HG03439 (cell line): ENCODE measurements around the gene ADK.
"Not testable (repeated sequence)": the region's sequence is repeated elsewhere in the genome, so short reads cannot be mapped to it uniquely, and the experiment has no call there.

ENCODE experiments used
- ATAC-seq: cut with Tn5 transposase; IDR thresholded peaks from one replicate; pipeline ENCODE4 v1.9.1; 2021; ENCODE audit warnings: mild to moderate bottlenecking, moderate library complexity; ENCODE audit not compliant: unreplicated experiment

Gene ADK

GRCh38 chr10:74293686-74294371 is 142.8 kb downstream of the ADK start:
- no peak for ATAC-seq

- ATAC-seq = no peak
These were observed 146.5 kb downstream of the ADK start for GRCh38 chr10:74297389-74298080.

GRCh38 chr10:74300074-74300621 is 149.1 kb downstream of the ADK start:
- ATAC-seq = not testable (repeated sequence)

GRCh38 chr10:74300666-74301065 is 149.6 kb downstream of the ADK start:
- no peak for ATAC-seq

GRCh38 chr10:74305730-74306129 is 154.7 kb downstream of the ADK start:
- no peak for ATAC-seq

GRCh38 chr10:74306227-74306982 is 155.4 kb downstream of the ADK start:
- ATAC-seq = no peak

- ATAC-seq = no peak
These were observed 156.1 kb downstream of the ADK start for GRCh38 chr10:74307061-74307651.

GRCh38 chr10:74310652-74311257 is 159.7 kb downstream of the ADK start:
- ATAC-seq = no peak

GRCh38 chr10:74314166-74314565 is 163.1 kb downstream of the ADK start:
- ATAC-seq = no peak

GRCh38 chr10:74320026-74320425 is 169.0 kb downstream of the ADK start:
- ATAC-seq = no peak

- ATAC-seq = no peak
These were observed 169.7 kb downstream of the ADK start for GRCh38 chr10:74320717-74321116.

- ATAC-seq = no peak
These were observed 171.1 kb downstream of the ADK start for GRCh38 chr10:74322141-74322540.

GRCh38 chr10:74322565-74322964 is 171.5 kb downstream of the ADK start:
- ATAC-seq = no peak

GRCh38 chr10:74328388-74328787 is 177.4 kb downstream of the ADK start:
- no peak for ATAC-seq

GRCh38 chr10:74329873-74330272 is 178.9 kb downstream of the ADK start:
- no peak for ATAC-seq

GRCh38 chr10:74330646-74331045 is 179.6 kb downstream of the ADK start:
- ATAC-seq = no peak

- no peak for ATAC-seq
These were observed 181.4 kb downstream of the ADK start for GRCh38 chr10:74332398-74332797.

- ATAC-seq = no peak
These were observed 182.2 kb downstream of the ADK start for GRCh38 chr10:74333174-74333573.

- ATAC-seq = no peak
These were observed 183.2 kb downstream of the ADK start for GRCh38 chr10:74334221-74334620.

GRCh38 chr10:74335501-74335900 is 184.5 kb downstream of the ADK start:
- no peak for ATAC-seq
